Loucy (cell line): Measurements from ENCODE around the gene MTCL3.

ENCODE experiments used
- CTCF ChIP-seq: fragments of 200-600 bp; sonication (generic); conservative IDR thresholded peaks from 2 replicates; pipeline ENCODE4 v1.5.1; 2014; ENCODE audit warnings: mild to moderate bottlenecking, antibody characterized with exemption, low read length
- EZH2phosphoT487 ChIP-seq: fragments of 200-600 bp; IDR thresholded peaks from 2 replicates; pipeline ENCODE4 v1.6.1; 2018; ENCODE audit warnings: antibody characterized with exemption, mild to moderate bottlenecking, moderate library complexity, borderline replicate concordance

GRCh38 chr6:127510876-127511275, 8.3 kb downstream of the MTCL3 start:
- no peak for TF ChIP-seq CTCF
- no peak for TF ChIP-seq EZH2phosphoT487
